ENCODE data around the gene SIPA1L3.

Gene SIPA1L3

GRCh38 chr19:38101723-38102122, 194.7 kb downstream of the SIPA1L3 start:
- no peaks in the 10 kb centered on the region for H3K9me3 ChIP-seq (ENCODE audit: insufficient read depth, low read length)
- no peak overlapping the region for H3K27ac ChIP-seq (ENCODE audit: low read depth, low read length)
- no peak overlapping the region for H3K4me2 ChIP-seq (ENCODE audit: low read depth, low read length, poor library complexity, severe bottlenecking)
- no peaks in the 10 kb centered on the region for H3K27me3 ChIP-seq (ENCODE audit: low read length)
- TF ChIP-seq CTCF (IDR thresholded peaks at IDR 0.05; ENCODE audit: insufficient read depth, low read length, poor library complexity, severe bottlenecking), result no peak
- no peak for TF ChIP-seq EZH2phosphoT487 (conservative IDR thresholded peaks at IDR 0.05; ENCODE audit: low read length)
- H3K9ac ChIP-seq (ENCODE audit: low read length), result no peak overlapping the region
- H2AFZ ChIP-seq (ENCODE audit: low read depth, low read length, severe bottlenecking), result no peak overlapping the region
- peaks cover 20% of the 10 kb centered on the region for H3K36me3 ChIP-seq (ENCODE audit: low read length)
- no peaks in the 10 kb centered on the region for H4K20me1 ChIP-seq (ENCODE audit: low read depth, low read length)
- no peaks in the 10 kb centered on the region for H3F3A ChIP-seq (ENCODE audit: insufficient read depth)
- no peaks in the 10 kb centered on the region for H3K9me2 ChIP-seq (replicated peaks; ENCODE audit: insufficient read depth, low read length)
- peaks cover 2% of the 10 kb centered on the region for H3K79me2 ChIP-seq (ENCODE audit: insufficient read depth, low read length)
- no peak overlapping the region for H3K4me3 ChIP-seq (ENCODE audit: insufficient read depth, low read length, poor library complexity, severe bottlenecking)

GRCh38 chr19:38105574-38105973, 198.6 kb downstream of the SIPA1L3 start:
- Histone ChIP-seq H2AFZ (ENCODE audit: low read depth, low read length, severe bottlenecking) (no peak overlapping the region), H3K4me3 (ENCODE audit: insufficient read depth, low read length, poor library complexity, severe bottlenecking) (no peak overlapping the region), H3K27ac (ENCODE audit: low read depth, low read length) (no peak overlapping the region), H3K27me3 (ENCODE audit: low read length) (no peaks in the 10 kb centered on the region), H3K9me3 (ENCODE audit: insufficient read depth, low read length) (no peaks in the 10 kb centered on the region), H3K36me3 (ENCODE audit: low read length) (peaks cover 20% of the 10 kb centered on the region), H4K20me1 (ENCODE audit: low read depth, low read length) (no peaks in the 10 kb centered on the region), H3F3A (ENCODE audit: insufficient read depth) (no peaks in the 10 kb centered on the region), H3K4me2 (ENCODE audit: low read depth, low read length, poor library complexity, severe bottlenecking) (no peak overlapping the region), H3K9me2 (replicated peaks; ENCODE audit: insufficient read depth, low read length) (no peaks in the 10 kb centered on the region), H3K9ac (ENCODE audit: low read length) (no peak overlapping the region), H3K79me2 (ENCODE audit: insufficient read depth, low read length) (no peaks in the 10 kb centered on the region)
- TF ChIP-seq EZH2phosphoT487 (conservative IDR thresholded peaks at IDR 0.05; ENCODE audit: low read length) (no peak), CTCF (IDR thresholded peaks at IDR 0.05; ENCODE audit: insufficient read depth, low read length, poor library complexity, severe bottlenecking) (no peak)

GRCh38 chr19:38107129-38107528, 200.1 kb downstream of the SIPA1L3 start:
- H3K9me3 ChIP-seq (ENCODE audit: insufficient read depth, low read length), result no peaks in the 10 kb centered on the region
- H3K4me3 ChIP-seq (ENCODE audit: insufficient read depth, low read length, poor library complexity, severe bottlenecking), result no peak overlapping the region
- peaks cover 26% of the 10 kb centered on the region for H3K36me3 ChIP-seq (ENCODE audit: low read length)
- no peak overlapping the region for H3K9ac ChIP-seq (ENCODE audit: low read length)
- H3K9me2 ChIP-seq (replicated peaks; ENCODE audit: insufficient read depth, low read length), result no peaks in the 10 kb centered on the region
- no peak for TF ChIP-seq EZH2phosphoT487 (conservative IDR thresholded peaks at IDR 0.05; ENCODE audit: low read length)
- no peaks in the 10 kb centered on the region for H3K79me2 ChIP-seq (ENCODE audit: insufficient read depth, low read length)
- no peak overlapping the region for H3K4me2 ChIP-seq (ENCODE audit: low read depth, low read length, poor library complexity, severe bottlenecking)
- H4K20me1 ChIP-seq (ENCODE audit: low read depth, low read length), result no peaks in the 10 kb centered on the region
- no peak overlapping the region for H3K27ac ChIP-seq (ENCODE audit: low read depth, low read length)
- H3K27me3 ChIP-seq (ENCODE audit: low read length), result no peaks in the 10 kb centered on the region
- H3F3A ChIP-seq (ENCODE audit: insufficient read depth), result no peaks in the 10 kb centered on the region
- no peak overlapping the region for H2AFZ ChIP-seq (ENCODE audit: low read depth, low read length, severe bottlenecking)

- Histone ChIP-seq H3K4me2 (ENCODE audit: low read depth, low read length, poor library complexity, severe bottlenecking) (no peak overlapping the region), H3K36me3 (ENCODE audit: low read length) (peaks cover 21% of the 10 kb centered on the region), H3K9me2 (replicated peaks; ENCODE audit: insufficient read depth, low read length) (no peaks in the 10 kb centered on the region), H4K20me1 (ENCODE audit: low read depth, low read length) (no peaks in the 10 kb centered on the region), H3K79me2 (ENCODE audit: insufficient read depth, low read length) (no peaks in the 10 kb centered on the region), H3K27ac (ENCODE audit: low read depth, low read length) (no peak overlapping the region), H3K4me3 (ENCODE audit: insufficient read depth, low read length, poor library complexity, severe bottlenecking) (no peak overlapping the region), H3K9ac (ENCODE audit: low read length) (no peak overlapping the region), H3K27me3 (ENCODE audit: low read length) (no peaks in the 10 kb centered on the region), H3F3A (ENCODE audit: insufficient read depth) (no peaks in the 10 kb centered on the region), H2AFZ (ENCODE audit: low read depth, low read length, severe bottlenecking) (no peak overlapping the region), H3K9me3 (ENCODE audit: insufficient read depth, low read length) (no peaks in the 10 kb centered on the region)
- no peak for TF ChIP-seq CTCF (IDR thresholded peaks at IDR 0.05; ENCODE audit: insufficient read depth, low read length, poor library complexity, severe bottlenecking)
- TF ChIP-seq EZH2phosphoT487 (conservative IDR thresholded peaks at IDR 0.05; ENCODE audit: low read length), result no peak
Observed at GRCh38 chr19:38111898-38112297, 204.9 kb downstream of the SIPA1L3 start.

Measured in SU-DHL-6 (cell line).